ENCODE data around the gene BNC2.

BNC2 gene

DNA sequence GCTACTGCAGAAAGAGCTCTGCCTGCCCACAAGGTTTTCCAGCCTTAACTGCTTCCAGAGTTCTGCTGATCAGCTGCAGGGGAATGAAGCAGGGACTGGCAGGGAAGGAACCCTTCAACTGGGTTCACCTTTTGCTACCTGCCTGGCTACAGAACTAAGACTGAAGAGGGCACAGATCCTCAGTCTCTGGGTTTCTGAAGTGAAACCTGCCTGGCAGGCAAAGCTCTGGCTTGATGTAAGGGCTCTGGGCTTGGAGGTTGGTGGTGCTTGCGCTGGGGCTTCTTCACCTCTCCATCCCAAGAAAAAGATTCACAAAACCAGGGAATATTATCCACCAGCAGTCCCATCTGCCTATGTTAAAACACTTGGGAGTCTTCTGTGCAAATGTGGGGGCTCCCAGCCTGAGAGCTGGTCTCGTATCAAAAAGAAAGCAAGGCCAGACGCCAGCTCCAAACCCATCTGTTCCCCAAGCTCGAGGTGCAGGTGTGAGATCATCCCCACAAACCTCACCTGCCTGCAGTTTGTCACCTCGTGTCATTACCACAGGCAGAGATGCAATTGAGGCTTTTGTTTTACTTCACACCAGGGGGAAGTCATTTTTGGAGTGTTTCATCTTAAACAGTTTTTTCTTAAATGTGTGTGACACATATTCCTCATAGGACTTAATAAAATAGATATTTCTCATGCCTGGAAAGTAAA, 58.3 kb downstream of the BNC2 start:
- DNase-seq = peak; percentile 77

GRCh38 chr9:16809912-16810610, 60.4 kb downstream of the BNC2 start:
- peak; percentile 43 for DNase-seq

DNA sequence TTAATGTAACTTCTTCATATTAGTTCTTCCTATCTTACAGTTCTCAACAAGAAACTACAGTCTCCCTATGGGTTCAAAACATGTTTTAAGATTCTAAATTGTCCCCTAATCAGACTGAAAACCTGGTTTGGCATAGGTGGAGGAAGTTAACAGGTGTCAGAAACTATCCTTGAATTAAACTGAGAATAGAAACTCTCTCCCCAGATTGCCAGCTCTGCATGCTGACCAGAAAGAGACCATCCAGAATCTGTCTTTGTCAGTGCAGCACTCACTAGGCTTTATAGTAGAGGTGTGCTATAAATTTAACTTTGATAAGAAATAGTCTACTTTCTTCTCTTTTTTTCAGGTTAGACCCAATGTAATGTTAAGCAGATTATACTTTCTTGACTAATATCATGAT, 63.8 kb downstream of the BNC2 start:
- DNase-seq = no peak

DNA sequence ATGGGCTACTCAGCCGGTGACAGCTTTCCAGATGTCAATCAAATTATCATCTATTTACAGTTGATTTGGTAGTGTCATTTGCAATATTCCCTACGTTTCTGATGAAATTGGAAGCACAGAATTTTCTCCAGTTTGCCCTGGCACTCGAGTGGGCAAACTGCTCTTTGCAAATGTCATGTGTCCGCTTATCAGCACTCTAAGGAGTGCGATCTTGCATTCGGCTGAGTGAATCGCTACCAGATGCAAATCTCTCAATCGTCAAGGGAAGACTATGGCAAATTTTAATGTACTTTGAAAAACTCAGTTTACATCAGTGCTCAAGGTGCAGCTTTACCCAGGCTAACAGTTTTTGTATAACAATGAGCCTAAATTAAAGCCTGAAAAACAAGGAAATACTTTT, 66.8 kb downstream of the BNC2 start:
- DNase-seq = no peak

DNA sequence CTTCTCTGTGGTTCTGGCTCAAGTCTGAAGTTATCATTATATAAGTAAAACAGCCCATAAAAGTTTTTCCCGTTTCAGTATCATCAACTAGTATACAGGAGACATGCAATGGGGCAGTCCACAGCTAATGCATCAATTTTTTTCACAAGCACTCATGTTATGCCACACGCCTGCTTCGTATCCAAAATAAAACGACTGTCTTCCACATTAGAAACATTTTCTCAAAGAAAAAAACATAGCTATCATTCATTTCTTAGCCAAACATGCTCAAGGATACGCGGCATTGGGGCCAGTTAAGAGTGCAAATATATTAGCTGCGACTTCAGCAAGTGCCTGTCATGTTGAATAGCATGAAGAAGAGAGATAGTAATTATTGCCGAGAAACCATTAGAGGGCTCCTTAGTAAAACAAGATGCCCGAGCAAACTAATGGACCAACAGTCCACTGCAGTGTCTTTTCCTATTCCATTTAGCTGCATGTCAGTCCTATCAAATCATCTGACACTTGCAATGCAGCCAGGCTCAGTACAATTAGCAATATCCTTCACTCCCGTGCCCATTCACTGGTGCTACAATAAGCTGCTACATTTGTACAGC, 68.5 kb downstream of the BNC2 start:
- DNase-seq = no peak

- no peak for DNase-seq
Observed at GRCh38 chr9:16796304-16796825, 74.1 kb downstream of the BNC2 start.

GRCh38 chr9:16794871-16795639, 75.4 kb downstream of the BNC2 start:
- DNase-seq = no peak

DNA sequence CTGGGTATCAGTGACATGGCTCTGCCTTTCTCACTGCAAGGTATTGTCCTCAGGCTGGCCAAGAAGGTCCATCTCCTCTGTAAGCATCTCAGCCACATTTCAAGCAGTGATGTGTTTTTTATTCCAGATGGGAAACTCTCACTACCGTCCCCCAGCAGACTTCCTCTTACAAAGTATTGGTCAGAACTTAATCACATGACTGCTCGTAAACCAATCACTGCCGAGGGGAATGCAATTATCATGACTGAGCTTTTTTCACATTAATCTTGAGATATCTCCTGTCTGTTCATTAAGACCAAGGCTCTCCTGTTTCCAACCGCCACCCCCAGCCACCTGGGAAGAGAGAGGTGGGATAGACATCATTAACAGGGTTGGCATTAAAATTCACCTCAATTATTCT, 76.4 kb downstream of the BNC2 start:
- DNase-seq = peak; percentile 5

DNA sequence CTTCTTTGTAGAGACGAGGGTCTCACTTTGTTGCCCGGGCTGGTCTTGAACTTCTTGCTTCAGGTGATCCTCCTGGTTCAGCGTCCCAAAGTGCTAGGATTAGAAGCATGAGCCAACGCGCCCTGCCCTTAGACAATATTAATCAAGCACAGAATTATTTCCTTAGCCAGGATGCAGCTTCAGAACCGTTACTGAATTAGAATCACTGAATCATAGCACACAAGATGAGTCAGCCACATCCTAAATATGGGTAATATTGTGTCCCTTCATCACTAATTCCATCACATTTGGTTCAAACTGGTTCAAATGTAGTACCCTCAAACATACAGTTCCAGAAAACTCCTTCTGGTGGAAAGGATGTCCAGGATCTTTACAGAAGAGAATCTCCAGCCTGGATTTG, 82.7 kb downstream of the BNC2 start:
- DNase-seq = no peak

- no peak for DNase-seq
Observed at GRCh38 chr9:16784002-16784401, 86.5 kb downstream of the BNC2 start.

GRCh38 chr9:16782490-16782889, 88.0 kb downstream of the BNC2 start:
- no peak for DNase-seq

DNA sequence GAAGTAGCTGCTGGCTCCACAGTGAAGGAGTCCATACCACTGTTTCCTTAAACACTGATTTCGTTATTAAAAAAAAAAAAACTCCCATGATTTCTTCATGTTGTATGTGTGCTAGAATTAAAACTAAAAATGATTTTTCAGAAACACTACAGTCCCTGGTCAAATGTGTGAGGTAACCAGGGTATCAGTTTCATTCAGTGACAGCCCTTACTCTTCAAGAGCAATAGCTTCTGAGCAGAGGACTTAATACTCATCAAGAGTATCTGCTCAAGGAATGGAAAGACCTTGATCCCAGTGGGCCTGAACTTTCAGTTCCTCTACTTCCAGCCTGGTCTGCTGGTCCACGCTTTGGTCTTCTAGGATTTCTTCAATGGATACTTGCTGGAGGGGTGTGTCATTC, 95.1 kb downstream of the BNC2 start:
- no peak for DNase-seq

DNA sequence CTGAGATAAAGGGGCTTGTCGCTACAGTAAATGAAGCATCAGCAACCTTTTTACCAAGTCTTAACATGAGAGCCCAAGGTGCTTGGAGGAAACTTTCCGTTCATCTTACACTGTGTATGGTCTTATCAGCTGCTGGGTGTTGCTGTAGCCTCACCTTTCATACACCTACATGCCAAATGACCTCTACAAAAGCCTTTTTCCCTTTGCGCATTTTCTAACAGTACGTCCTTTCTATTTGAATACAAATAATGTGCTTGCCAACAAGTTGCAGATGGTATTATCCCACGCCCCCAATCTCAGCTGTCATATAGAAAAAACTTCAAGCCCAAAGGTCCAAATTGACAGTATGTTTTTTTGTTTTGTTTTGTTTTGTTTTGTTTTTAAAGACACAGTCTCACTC, 96.9 kb downstream of the BNC2 start:
- DNase-seq = no peak

- no peak for DNase-seq
Observed at GRCh38 chr9:16773116-16773515, 97.4 kb downstream of the BNC2 start.

DNA sequence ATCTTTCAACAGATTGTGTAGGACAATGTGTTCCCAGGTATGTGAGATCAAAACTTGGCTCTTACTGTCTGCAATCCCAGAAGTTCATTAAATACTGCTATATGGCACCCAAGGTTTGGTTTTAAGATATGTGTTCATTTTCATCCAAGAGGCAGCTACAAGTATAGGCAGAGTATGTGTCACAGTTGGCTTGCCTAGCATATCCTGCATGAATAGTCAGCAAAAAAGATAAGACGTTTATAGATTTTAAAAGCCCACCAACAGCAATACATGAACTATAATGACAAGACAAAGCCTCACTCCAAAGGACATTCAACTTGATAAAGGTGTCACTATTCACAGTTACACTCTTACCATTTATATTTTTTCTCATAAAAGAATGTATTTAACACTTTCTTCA, 99.1 kb downstream of the BNC2 start:
- DNase-seq = no peak

GRCh38 chr9:16769291-16769690, 101.2 kb downstream of the BNC2 start:
- DNase-seq = no peak

- DNase-seq = no peak
Observed at GRCh38 chr9:16768816-16769215, 101.7 kb downstream of the BNC2 start.

GRCh38 chr9:16767366-16767765, 103.1 kb downstream of the BNC2 start:
- DNase-seq = no peak

- DNase-seq = no peak
Observed at GRCh38 chr9:16763946-16764345, 106.5 kb downstream of the BNC2 start.

- DNase-seq = no peak
Observed at GRCh38 chr9:16755467-16756160, 114.9 kb downstream of the BNC2 start.

- DNase-seq = no peak
Observed at GRCh38 chr9:16754662-16755061, 115.8 kb downstream of the BNC2 start.

GRCh38 chr9:16753256-16753655, 117.2 kb downstream of the BNC2 start:
- DNase-seq = no peak

GRCh38 chr9:16752601-16753000, 117.9 kb downstream of the BNC2 start:
- DNase-seq = no peak
